ENCODE data around the gene COL4A1.

The COL4A1 gene

DNA sequence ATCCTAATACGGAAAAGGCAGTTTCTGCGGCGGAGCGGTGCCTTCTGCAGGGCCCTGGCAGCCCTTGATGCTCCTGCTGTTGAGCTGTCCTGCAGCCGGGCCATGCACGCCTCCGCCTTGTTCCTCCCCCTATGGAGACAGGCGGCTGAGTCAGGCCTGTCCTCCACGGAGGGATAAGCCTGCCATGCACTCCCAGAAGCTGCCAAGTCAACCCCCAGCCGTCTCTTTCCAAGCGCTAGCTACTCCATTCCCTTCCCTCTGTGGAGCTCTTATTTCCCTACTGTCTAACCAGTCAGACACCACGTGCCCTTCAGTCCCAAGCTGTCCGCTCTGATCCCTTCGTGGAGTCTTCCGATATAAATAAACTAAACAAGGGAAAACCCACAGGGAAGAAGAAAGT is 197.0 kb downstream of the COL4A1 start:
- H3K36me3 ChIP-seq (ENCODE audit: control insufficient read depth, insufficient read depth, low read length) = no peaks in the 10 kb centered on the region
- no peaks in the 10 kb centered on the region for H3K27me3 ChIP-seq (ENCODE audit: control insufficient read depth, insufficient read depth, low read length)
- H3K4me1 ChIP-seq (ENCODE audit: control insufficient read depth, insufficient read depth, low read length) = no peaks in the 10 kb centered on the region
- no peak overlapping the region for H3K4me3 ChIP-seq (ENCODE audit: low read length)
- no peaks in the 10 kb centered on the region for H3K9me3 ChIP-seq (ENCODE audit: control insufficient read depth, low read length)
- no peak overlapping the region for H3K9ac ChIP-seq (ENCODE audit: low read length)

- no peaks in the 10 kb centered on the region for H3K4me1 ChIP-seq (ENCODE audit: control insufficient read depth, insufficient read depth, low read length)
- H3K27me3 ChIP-seq (ENCODE audit: control insufficient read depth, insufficient read depth, low read length) = no peaks in the 10 kb centered on the region
- no peak overlapping the region for H3K4me3 ChIP-seq (ENCODE audit: low read length)
- no peak overlapping the region for H3K9ac ChIP-seq (ENCODE audit: low read length)
- no peaks in the 10 kb centered on the region for H3K36me3 ChIP-seq (ENCODE audit: control insufficient read depth, insufficient read depth, low read length)
- H3K9me3 ChIP-seq (ENCODE audit: control insufficient read depth, low read length) = no peaks in the 10 kb centered on the region
These were observed 197.7 kb downstream of the COL4A1 start for GRCh38 chr13:110109140-110109783.

GRCh38 chr13:110108348-110109139 is 198.4 kb downstream of the COL4A1 start:
- no peaks in the 10 kb centered on the region for H3K27me3 ChIP-seq (ENCODE audit: control insufficient read depth, insufficient read depth, low read length)
- no peaks in the 10 kb centered on the region for H3K4me1 ChIP-seq (ENCODE audit: control insufficient read depth, insufficient read depth, low read length)
- no peak overlapping the region for H3K9ac ChIP-seq (ENCODE audit: low read length)
- no peaks in the 10 kb centered on the region for H3K9me3 ChIP-seq (ENCODE audit: control insufficient read depth, low read length)
- no peaks in the 10 kb centered on the region for H3K36me3 ChIP-seq (ENCODE audit: control insufficient read depth, insufficient read depth, low read length)
- no peak overlapping the region for H3K4me3 ChIP-seq (ENCODE audit: low read length)

GRCh38 chr13:110107568-110108347 is 199.2 kb downstream of the COL4A1 start:
- Histone ChIP-seq H3K9ac (ENCODE audit: low read length) (no peak overlapping the region), H3K27me3 (ENCODE audit: control insufficient read depth, insufficient read depth, low read length) (no peaks in the 10 kb centered on the region), H3K4me3 (ENCODE audit: low read length) (no peak overlapping the region), H3K9me3 (ENCODE audit: control insufficient read depth, low read length) (no peaks in the 10 kb centered on the region), H3K36me3 (ENCODE audit: control insufficient read depth, insufficient read depth, low read length) (no peaks in the 10 kb centered on the region), H3K4me1 (ENCODE audit: control insufficient read depth, insufficient read depth, low read length) (no peaks in the 10 kb centered on the region)

- H3K4me1 ChIP-seq (ENCODE audit: control insufficient read depth, insufficient read depth, low read length) = no peaks in the 10 kb centered on the region
- H3K36me3 ChIP-seq (ENCODE audit: control insufficient read depth, insufficient read depth, low read length) = no peaks in the 10 kb centered on the region
- no peak overlapping the region for H3K4me3 ChIP-seq (ENCODE audit: low read length)
- no peaks in the 10 kb centered on the region for H3K9me3 ChIP-seq (ENCODE audit: control insufficient read depth, low read length)
- H3K27me3 ChIP-seq (ENCODE audit: control insufficient read depth, insufficient read depth, low read length) = no peaks in the 10 kb centered on the region
- no peak overlapping the region for H3K9ac ChIP-seq (ENCODE audit: low read length)
These were observed 200.2 kb downstream of the COL4A1 start for GRCh38 chr13:110106726-110107125.

GRCh38 chr13:110105136-110105535 is 201.8 kb downstream of the COL4A1 start:
- Histone ChIP-seq H3K4me1 (ENCODE audit: control insufficient read depth, insufficient read depth, low read length) (no peaks in the 10 kb centered on the region), H3K4me3 (ENCODE audit: low read length) (no peak overlapping the region), H3K9me3 (ENCODE audit: control insufficient read depth, low read length) (no peaks in the 10 kb centered on the region), H3K36me3 (ENCODE audit: control insufficient read depth, insufficient read depth, low read length) (no peaks in the 10 kb centered on the region), H3K27me3 (ENCODE audit: control insufficient read depth, insufficient read depth, low read length) (no peaks in the 10 kb centered on the region), H3K9ac (ENCODE audit: low read length) (no peak overlapping the region)

- Histone ChIP-seq H3K9me3 (ENCODE audit: control insufficient read depth, low read length) (no peaks in the 10 kb centered on the region), H3K4me3 (ENCODE audit: low read length) (no peak overlapping the region), H3K4me1 (ENCODE audit: control insufficient read depth, insufficient read depth, low read length) (no peaks in the 10 kb centered on the region), H3K36me3 (ENCODE audit: control insufficient read depth, insufficient read depth, low read length) (no peaks in the 10 kb centered on the region), H3K27me3 (ENCODE audit: control insufficient read depth, insufficient read depth, low read length) (no peaks in the 10 kb centered on the region), H3K9ac (ENCODE audit: low read length) (no peak overlapping the region)
These were observed 203.4 kb downstream of the COL4A1 start for GRCh38 chr13:110103534-110103933.

- H3K9me3 ChIP-seq (ENCODE audit: control insufficient read depth, low read length) = no peaks in the 10 kb centered on the region
- no peaks in the 10 kb centered on the region for H3K27me3 ChIP-seq (ENCODE audit: control insufficient read depth, insufficient read depth, low read length)
- H3K36me3 ChIP-seq (ENCODE audit: control insufficient read depth, insufficient read depth, low read length) = no peaks in the 10 kb centered on the region
- H3K4me3 ChIP-seq (ENCODE audit: low read length) = no peak overlapping the region
- H3K4me1 ChIP-seq (ENCODE audit: control insufficient read depth, insufficient read depth, low read length) = no peaks in the 10 kb centered on the region
- no peak overlapping the region for H3K9ac ChIP-seq (ENCODE audit: low read length)
These were observed 203.9 kb downstream of the COL4A1 start for GRCh38 chr13:110103026-110103425.

DNA sequence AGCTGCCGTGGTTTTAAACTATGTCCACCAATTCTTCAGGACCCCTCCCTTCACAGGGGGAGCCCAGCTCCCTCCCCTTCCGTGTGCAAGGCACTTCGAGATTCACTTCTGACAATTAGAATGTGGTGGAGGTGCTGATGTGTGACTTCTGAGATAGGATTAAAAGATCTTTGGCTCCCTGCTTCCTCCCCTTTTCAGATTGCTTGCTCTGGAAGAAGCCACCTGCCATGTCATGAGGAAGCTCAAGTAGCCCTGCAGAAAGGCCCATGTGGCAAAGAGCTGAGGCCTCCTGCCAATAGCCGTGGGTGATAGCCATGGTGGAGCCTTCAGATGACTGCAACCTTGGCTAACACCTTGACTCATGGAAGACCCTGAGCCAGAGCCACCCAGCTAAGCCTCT is 204.9 kb downstream of the COL4A1 start:
- Histone ChIP-seq H3K36me3 (ENCODE audit: control insufficient read depth, insufficient read depth, low read length) (no peaks in the 10 kb centered on the region), H3K4me3 (ENCODE audit: low read length) (no peak overlapping the region), H3K27me3 (ENCODE audit: control insufficient read depth, insufficient read depth, low read length) (no peaks in the 10 kb centered on the region), H3K4me1 (ENCODE audit: control insufficient read depth, insufficient read depth, low read length) (no peaks in the 10 kb centered on the region), H3K9me3 (ENCODE audit: control insufficient read depth, low read length) (no peaks in the 10 kb centered on the region), H3K9ac (ENCODE audit: low read length) (no peak overlapping the region)

- H3K36me3 ChIP-seq (ENCODE audit: control insufficient read depth, insufficient read depth, low read length) = no peaks in the 10 kb centered on the region
- H3K9me3 ChIP-seq (ENCODE audit: control insufficient read depth, low read length) = no peaks in the 10 kb centered on the region
- no peak overlapping the region for H3K9ac ChIP-seq (ENCODE audit: low read length)
- H3K27me3 ChIP-seq (ENCODE audit: control insufficient read depth, insufficient read depth, low read length) = no peaks in the 10 kb centered on the region
- no peaks in the 10 kb centered on the region for H3K4me1 ChIP-seq (ENCODE audit: control insufficient read depth, insufficient read depth, low read length)
- H3K4me3 ChIP-seq (ENCODE audit: low read length) = no peak overlapping the region
These were observed 207.0 kb downstream of the COL4A1 start for GRCh38 chr13:110099922-110100321.
